Karpas-422 (cell line): ENCODE results near the gene GOLIM4. TPM values are rescaled to one million over a fixed set of nuclear protein-coding genes. Genes with fewer than 3 reads are reported as not detected.

Source experiments
- DNase-seq: peaks from one replicate; pipeline ENCODE4 v3.0.0-alpha.2; 2015
- H2AFZ ChIP-seq: fragments of 200-600 bp; sonication (generic); 2 replicates; pipeline ENCODE4 v1.6.1; 2014; ENCODE audit warnings: antibody characterized with exemption, low read length, mixed read lengths
- H3K27ac ChIP-seq: fragments of 200-600 bp; sonication (generic); 2 replicates; pipeline ENCODE4 v1.5.1; 2014; ENCODE audit warnings: mild to moderate bottlenecking, low read length, moderate library complexity
- H3K27me3 ChIP-seq: fragments of 200-600 bp; sonication (generic); 2 replicates; pipeline ENCODE4 v1.6.1; 2014; ENCODE audit warnings: low read length, mixed read lengths
- H3K36me3 ChIP-seq: fragments of 200-600 bp; sonication (generic); 2 replicates; pipeline ENCODE4 v1.6.1; 2014; ENCODE audit warnings: low read length, mixed read lengths; ENCODE audit not compliant: insufficient read depth
- H3K4me1 ChIP-seq: fragments of 200-600 bp; sonication (generic); 2 replicates; pipeline ENCODE4 v1.6.1; 2014; ENCODE audit warnings: mild to moderate bottlenecking, low read length, mixed read lengths
- H3K4me2 ChIP-seq: fragments of 200-600 bp; sonication (generic); 2 replicates; pipeline ENCODE4 v1.6.1; 2014; ENCODE audit warnings: low read length, low read depth, mild to moderate bottlenecking; ENCODE audit not compliant: poor library complexity, severe bottlenecking
- H3K4me3 ChIP-seq: fragments of 200-600 bp; sonication (generic); 2 replicates; pipeline ENCODE4 v1.5.1; 2014; ENCODE audit warnings: mild to moderate bottlenecking, antibody characterized with exemption, low read length, mixed read lengths
- H3K79me2 ChIP-seq: fragments of 200-600 bp; sonication (generic); 2 replicates; pipeline ENCODE4 v1.6.1; 2014; ENCODE audit warnings: mild to moderate bottlenecking, low read length, mixed read lengths
- H3K9ac ChIP-seq: fragments of 200-600 bp; sonication (generic); 2 replicates; pipeline ENCODE4 v1.6.0; 2014; ENCODE audit warnings: low read length
- H3K9me2 ChIP-seq: fragments of 200-600 bp; sonication (generic), shearing (Covaris generic); replicated peaks from 2 replicates; pipeline ENCODE4 v1.6.0; 2014; ENCODE audit warnings: mild to moderate bottlenecking, low read length, moderate library complexity; ENCODE audit not compliant: insufficient read depth
- H3K9me3 ChIP-seq: fragments of 300-700, 200-600 bp; sonication (generic); 2 replicates; pipeline ENCODE4 v1.6.1; 2014; ENCODE audit warnings: low read length, mixed read lengths
- H4K20me1 ChIP-seq: fragments of 200-600 bp; sonication (generic); 2 replicates; pipeline ENCODE4 v1.6.1; 2014; ENCODE audit warnings: mild to moderate bottlenecking, antibody characterized with exemption, low read length, low read depth; ENCODE audit not compliant: insufficient read depth
- total RNA-seq: library from RNA; depleted of rRNA; stranded (reverse); fragments of >200 nt; shearing (Covaris generic); gene quantifications from 2 replicates; pipeline ENCODE4 v1.2.3, GENCODE V29; 2014; ENCODE audit warnings: low replicate concordance

The GOLIM4 gene
- total RNA-seq, 1 experiment from 2014 or later: 2.6 TPM

DNA sequence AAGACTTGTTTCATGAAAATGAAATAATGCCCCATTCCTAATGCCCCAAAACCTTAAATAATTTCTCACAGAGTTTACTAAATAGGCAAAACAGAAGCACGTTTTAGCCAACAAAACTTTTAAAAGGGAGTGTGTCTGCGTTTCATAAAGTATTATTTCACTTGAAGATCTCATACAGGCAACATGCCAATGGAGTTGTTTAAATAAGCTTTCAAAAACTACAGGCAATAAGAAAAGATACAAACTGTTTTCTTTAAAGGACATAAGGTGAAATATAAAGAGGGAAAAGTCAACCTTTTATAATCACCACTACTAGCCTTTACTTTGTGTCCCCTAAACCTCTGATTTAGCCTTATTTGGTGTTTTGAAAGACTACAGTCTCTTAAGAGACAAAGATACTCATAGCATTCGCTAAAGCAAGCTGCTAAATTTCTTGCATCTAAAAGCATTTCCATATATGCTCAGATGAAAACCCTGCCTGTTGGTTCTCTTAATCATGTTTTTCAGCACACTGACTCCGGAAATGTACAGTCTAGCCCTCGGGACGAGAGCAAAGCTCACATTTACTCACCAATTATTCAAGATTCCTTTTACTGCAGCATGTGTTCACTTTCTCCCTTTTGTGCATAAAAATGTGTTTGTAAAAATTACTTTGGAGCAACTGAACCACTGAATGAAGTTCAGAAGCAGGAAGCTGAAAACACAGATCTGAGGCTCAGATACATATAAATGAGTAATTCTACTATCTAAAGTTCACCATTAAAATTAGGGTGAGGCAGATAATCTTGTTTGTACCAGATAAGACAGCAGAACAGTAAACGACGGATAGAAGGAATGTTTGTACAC lies 119.0 kb downstream of the GOLIM4 start:
- no peaks in the 10 kb centered on the region for H3K4me1 ChIP-seq
- no peak overlapping the region for H3K4me2 ChIP-seq
- no peaks in the 10 kb centered on the region for H3K36me3 ChIP-seq
- no peak overlapping the region for H2AFZ ChIP-seq
- H3K79me2 ChIP-seq: no peaks in the 10 kb centered on the region
- no peak overlapping the region for H3K4me3 ChIP-seq
- H3K9me3 ChIP-seq: no peaks in the 10 kb centered on the region
- DNase-seq: no peak
- no peaks in the 10 kb centered on the region for H4K20me1 ChIP-seq
- no peaks in the 10 kb centered on the region for H3K27me3 ChIP-seq
- H3K9me2 ChIP-seq: no peaks in the 10 kb centered on the region
- no peak overlapping the region for H3K9ac ChIP-seq
- H3K27ac ChIP-seq: no peak overlapping the region

GRCh38 chr3:167973901-167974300 lies 121.8 kb downstream of the GOLIM4 start:
- Histone ChIP-seq H3K27ac (no peak overlapping the region), H3K27me3 (no peaks in the 10 kb centered on the region), H3K36me3 (no peaks in the 10 kb centered on the region), H3K4me3 (no peak overlapping the region), H3K9ac (no peak overlapping the region), H2AFZ (no peak overlapping the region), H3K4me1 (no peaks in the 10 kb centered on the region), H3K79me2 (no peaks in the 10 kb centered on the region), H3K4me2 (no peak overlapping the region), H3K9me3 (no peaks in the 10 kb centered on the region), H3K9me2 (no peaks in the 10 kb centered on the region), H4K20me1 (no peaks in the 10 kb centered on the region)
- no peak for DNase-seq

GRCh38 chr3:167973046-167973445 lies 122.7 kb downstream of the GOLIM4 start:
- DNase-seq: no peak
- Histone ChIP-seq H3K9me3 (no peaks in the 10 kb centered on the region), H3K27ac (no peak overlapping the region), H3K4me2 (no peak overlapping the region), H3K4me1 (no peaks in the 10 kb centered on the region), H3K27me3 (no peaks in the 10 kb centered on the region), H2AFZ (no peak overlapping the region), H3K36me3 (no peaks in the 10 kb centered on the region), H3K9me2 (no peaks in the 10 kb centered on the region), H3K79me2 (no peaks in the 10 kb centered on the region), H3K4me3 (no peak overlapping the region), H3K9ac (no peak overlapping the region), H4K20me1 (no peaks in the 10 kb centered on the region)

GRCh38 chr3:167972502-167972901 lies 123.2 kb downstream of the GOLIM4 start:
- Histone ChIP-seq H3K9me3 (no peaks in the 10 kb centered on the region), H3K27me3 (no peaks in the 10 kb centered on the region), H3K36me3 (no peaks in the 10 kb centered on the region), H3K9me2 (no peaks in the 10 kb centered on the region), H3K4me3 (no peak overlapping the region), H3K4me2 (no peak overlapping the region), H3K4me1 (no peaks in the 10 kb centered on the region), H3K27ac (no peak overlapping the region), H2AFZ (no peak overlapping the region), H3K9ac (no peak overlapping the region), H3K79me2 (no peaks in the 10 kb centered on the region), H4K20me1 (no peaks in the 10 kb centered on the region)
- DNase-seq: no peak

- no peak overlapping the region for H3K27ac ChIP-seq
These were observed 126.2 kb downstream of the GOLIM4 start for GRCh38 chr3:167969548-167969947.

DNA sequence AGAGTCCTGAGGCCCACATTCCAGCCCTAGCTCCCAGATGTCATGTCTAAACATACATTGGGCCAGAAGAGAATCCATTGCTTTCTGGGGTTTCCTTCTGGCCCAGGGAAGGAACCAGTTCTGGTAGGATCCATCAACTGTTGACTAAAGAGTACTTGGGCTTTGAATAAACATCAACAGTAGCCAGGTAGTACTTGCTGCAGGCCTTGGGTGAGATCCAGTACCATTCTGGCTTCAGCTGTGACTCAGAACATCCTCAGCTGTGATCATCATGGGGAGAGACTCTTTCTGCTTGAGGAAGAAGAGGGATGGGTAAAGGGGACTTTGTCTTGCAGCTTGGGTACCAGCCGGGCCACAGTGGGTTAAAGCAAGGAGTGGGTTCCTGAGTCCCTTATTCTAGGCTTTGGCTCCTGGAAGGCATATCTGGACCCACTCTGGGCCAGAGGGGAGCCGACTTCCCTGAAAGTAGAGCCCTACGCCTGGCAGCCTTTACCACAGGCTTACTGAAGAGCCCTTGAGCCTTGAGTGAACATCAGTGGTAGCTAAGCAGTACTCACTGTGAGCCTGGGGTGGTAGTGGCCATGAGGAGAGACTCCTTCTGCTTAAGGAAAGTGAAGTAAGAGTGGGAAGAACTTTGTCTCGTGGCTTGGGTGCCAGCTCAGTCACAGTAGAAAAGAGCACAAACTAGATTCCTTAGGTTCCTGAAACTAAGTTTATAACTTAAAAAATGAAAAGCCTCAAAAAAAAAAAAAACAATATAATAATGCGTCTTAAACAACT lies 128.3 kb downstream of the GOLIM4 start:
- H2AFZ ChIP-seq: no peak overlapping the region

More at GRCh38 chr3:167969548-167969947, 126.2 kb downstream of the GOLIM4 start:
- Histone ChIP-seq H4K20me1 (no peaks in the 10 kb centered on the region), H3K4me1 (no peaks in the 10 kb centered on the region), H3K27me3 (no peaks in the 10 kb centered on the region), H3K9ac (no peak overlapping the region), H3K4me3 (no peak overlapping the region), H3K4me2 (no peak overlapping the region), H3K36me3 (no peaks in the 10 kb centered on the region), H3K79me2 (no peaks in the 10 kb centered on the region), H2AFZ (no peak overlapping the region), H3K9me3 (no peaks in the 10 kb centered on the region), H3K9me2 (no peaks in the 10 kb centered on the region)
- no peak for DNase-seq

More for the DNA sequence above, 128.3 kb downstream of the GOLIM4 start:
- DNase-seq: no peak
- H3K79me2 ChIP-seq: no peaks in the 10 kb centered on the region
- H3K4me3 ChIP-seq: no peak overlapping the region
- H3K36me3 ChIP-seq: no peaks in the 10 kb centered on the region
- H4K20me1 ChIP-seq: no peaks in the 10 kb centered on the region
- H3K27me3 ChIP-seq: no peaks in the 10 kb centered on the region
- no peaks in the 10 kb centered on the region for H3K4me1 ChIP-seq
- no peaks in the 10 kb centered on the region for H3K9me3 ChIP-seq
- no peak overlapping the region for H3K9ac ChIP-seq
- no peak overlapping the region for H3K27ac ChIP-seq
- no peak overlapping the region for H3K4me2 ChIP-seq
- H3K9me2 ChIP-seq: no peaks in the 10 kb centered on the region
